Panc1 (cell line): Measurements from ENCODE around the gene ADCY2. TPM values are rescaled to one million over a fixed set of nuclear protein-coding genes. Genes with fewer than 3 reads are reported as not detected.

ENCODE experiments used
- ATAC-seq: fragments of 200-7000 bp; cut with Tn5 transposase; 2 replicates; pipeline ENCODE4 v1.9.1; 2020; ENCODE audit warnings: mild to moderate bottlenecking, moderate library complexity
- BruUV-seq: library from RNA; stranded (reverse); fragments of 400-500 nt; replicated peaks from 2 replicates; lab custom pipeline; 2021; lab: Mats Ljungman, UMichigan
- CTCF ChIA-PET: fragments of 300-600 bp; sonication (Branson Sonifier 250); formaldehyde crosslinking; loops from one replicate; lab custom pipeline; 2022; ENCODE audit warnings: antibody characterized with exemption; lab: Charles Lee
- POLR2A ChIA-PET: fragments of 300-600 bp; sonication (Branson Sonifier 250); formaldehyde crosslinking; loops from one replicate; lab custom pipeline; 2022; ENCODE audit warnings: antibody characterized with exemption; lab: Charles Lee
- DNase-seq: peaks from one replicate; pipeline ENCODE4 v3.0.0-alpha.2; 2010; ENCODE audit warnings: low read depth, low spot score
- H3K27ac ChIP-seq: 2 replicates; pipeline ENCODE4 v1.5.1; 2011; ENCODE audit warnings: mild to moderate bottlenecking, low read length, inconsistent platforms
- H3K27me3 ChIP-seq: fragments of 200-500 bp; sonication (Bioruptor generic); 2 replicates; pipeline ENCODE4 v1.6.0; 2014; ENCODE audit warnings: low read length, inconsistent platforms; ENCODE audit not compliant: control insufficient read depth, insufficient read depth
- H3K36me3 ChIP-seq: fragments of 200-500 bp; sonication (Bioruptor generic); 2 replicates; pipeline ENCODE4 v1.5.1; 2014; ENCODE audit warnings: inconsistent platforms, mild to moderate bottlenecking, low read length, moderate library complexity; ENCODE audit not compliant: control insufficient read depth, insufficient read depth
- H3K4me1 ChIP-seq: 2 replicates; pipeline ENCODE4 v1.5.1; 2011; ENCODE audit warnings: inconsistent platforms, mild to moderate bottlenecking, low read length, moderate library complexity; ENCODE audit not compliant: control insufficient read depth, insufficient read depth
- H3K4me3 ChIP-seq, 2 experiments: 2 replicates each; pipeline ENCODE4 v1.5.1; 2011 to 2012; ENCODE audit warnings: low read depth in 2 of 2, low read length in 2 of 2, mild to moderate bottlenecking in 2 of 2, inconsistent platforms in 1 of 2, moderate library complexity in 1 of 2
- H3K9me3 ChIP-seq: fragments of 200-500 bp; sonication (Bioruptor generic); 2 replicates; pipeline ENCODE4 v1.5.1; 2014; ENCODE audit warnings: low read depth, mild to moderate bottlenecking, inconsistent platforms, low read length, moderate library complexity; ENCODE audit not compliant: control insufficient read depth, insufficient read depth
- CTCF ChIP-seq: fragments of 450-650 bp; IDR thresholded peaks from 2 replicates; pipeline ENCODE4 v1.5.1; 2017; ENCODE audit warnings: mild to moderate bottlenecking
- POLR2AphosphoS5 ChIP-seq: IDR thresholded peaks from 2 replicates; pipeline ENCODE4 v1.6.1; 2012; ENCODE audit warnings: mild to moderate bottlenecking, low read depth, low read length, moderate library complexity
- REST ChIP-seq, 2 experiments: IDR thresholded peaks; 2 replicates each; pipeline ENCODE4 v1.6.1; 2011 to 2012; ENCODE audit warnings: low read depth in 2 of 2, control low read depth in 1 of 2, low read length in 1 of 2, mild to moderate bottlenecking in 1 of 2, moderate library complexity in 1 of 2; ENCODE audit not compliant: insufficient read depth in 1 of 2
- SIN3A ChIP-seq: IDR thresholded peaks from 2 replicates; pipeline ENCODE4 v1.6.1; 2012; ENCODE audit warnings: low read depth, mild to moderate bottlenecking, low read length, moderate library complexity, borderline replicate concordance; ENCODE audit not compliant: insufficient read depth
- TCF7L2 ChIP-seq: IDR thresholded peaks from 2 replicates; pipeline ENCODE4 v1.6.1; 2011; ENCODE audit warnings: mild to moderate bottlenecking, low read depth, low read length, inconsistent platforms
- in situ Hi-C: cut with HindIII; loops from 2 replicates; pipeline ENCODE4 v1.10.0; 2016; ENCODE audit warnings: low sequenced_read_pairs, low pct_unique_long_range_greater_than_20kb
- intact Hi-C: fragments of 100-400 bp; cut with micrococcal nuclease; formaldehyde crosslinking; loops from one replicate; pipeline ENCODE4 v1.10.0; 2022; ENCODE audit not compliant: unreplicated experiment
- total RNA-seq: library from RNA; stranded (reverse); gene quantifications from one replicate; pipeline ENCODE4 v1.2.1, GENCODE V29; 2021; ENCODE audit not compliant: unreplicated experiment

ADCY2 gene
- total RNA-seq, 1 experiment from 2014 or later = 0.13 TPM

- TF ChIP-seq TCF7L2 = no peak
- TF ChIP-seq POLR2AphosphoS5 = no peak
- no peak for TF ChIP-seq CTCF
- TF ChIP-seq SIN3A = no peak
- TF ChIP-seq REST (IDR thresholded peaks at IDR 0.05; ENCODE audit: insufficient read depth in 1 of 2, low read depth in 2 of 2, low read length in 1 of 2) = no peak
- Histone ChIP-seq H3K4me3 (no peak overlapping the region), H3K27ac (no peak overlapping the region), H3K4me1 (no peaks in the 10 kb centered on the region), H3K27me3 (no peaks in the 10 kb centered on the region), H3K36me3 (no peaks in the 10 kb centered on the region), H3K9me3 (no peaks in the 10 kb centered on the region)
- intact Hi-C loops (no loop called here), in situ Hi-C loops (no loop called here)
- no TSS peak for BruUV-seq
- ChIA-PET CTCF (no interaction called here), POLR2A (no interaction called here)
- DNase-seq = no peak
- no peak for ATAC-seq
Observed at GRCh38 chr5:7690557-7690956, 294.6 kb downstream of the ADCY2 start.

- intact Hi-C loops (no loop called here), in situ Hi-C loops (no loop called here)
- ChIA-PET CTCF (no interaction called here), POLR2A (no interaction called here)
- DNase-seq (no peak), ATAC-seq (no peak)
- H3K27me3 ChIP-seq = no peaks in the 10 kb centered on the region
- no peaks in the 10 kb centered on the region for H3K9me3 ChIP-seq
- no peak overlapping the region for H3K27ac ChIP-seq
- no peaks in the 10 kb centered on the region for H3K36me3 ChIP-seq
- H3K4me3 ChIP-seq = no peak overlapping the region
- no TSS peak for BruUV-seq
- TF ChIP-seq TCF7L2 = no peak
- no peak for TF ChIP-seq REST (IDR thresholded peaks at IDR 0.05; ENCODE audit: insufficient read depth in 1 of 2, low read depth in 2 of 2, low read length in 1 of 2)
- no peak for TF ChIP-seq CTCF
- TF ChIP-seq POLR2AphosphoS5 = no peak
- no peak for TF ChIP-seq SIN3A
- no peaks in the 10 kb centered on the region for H3K4me1 ChIP-seq
Observed at GRCh38 chr5:7705261-7705660, 309.3 kb downstream of the ADCY2 start.
